ENCODE measurements around the gene NUDT17. TPM values are rescaled to one million over a fixed set of nuclear protein-coding genes. Genes with fewer than 3 reads are reported as not detected.

NUDT17 gene
- total and polyA plus RNA-seq, 9 of the 15 experiments (the other 6 are each of a cell fraction or from before 2014, with no cell fraction given), result 2.1 to 10.0 (median 6.1) TPM

DNA sequence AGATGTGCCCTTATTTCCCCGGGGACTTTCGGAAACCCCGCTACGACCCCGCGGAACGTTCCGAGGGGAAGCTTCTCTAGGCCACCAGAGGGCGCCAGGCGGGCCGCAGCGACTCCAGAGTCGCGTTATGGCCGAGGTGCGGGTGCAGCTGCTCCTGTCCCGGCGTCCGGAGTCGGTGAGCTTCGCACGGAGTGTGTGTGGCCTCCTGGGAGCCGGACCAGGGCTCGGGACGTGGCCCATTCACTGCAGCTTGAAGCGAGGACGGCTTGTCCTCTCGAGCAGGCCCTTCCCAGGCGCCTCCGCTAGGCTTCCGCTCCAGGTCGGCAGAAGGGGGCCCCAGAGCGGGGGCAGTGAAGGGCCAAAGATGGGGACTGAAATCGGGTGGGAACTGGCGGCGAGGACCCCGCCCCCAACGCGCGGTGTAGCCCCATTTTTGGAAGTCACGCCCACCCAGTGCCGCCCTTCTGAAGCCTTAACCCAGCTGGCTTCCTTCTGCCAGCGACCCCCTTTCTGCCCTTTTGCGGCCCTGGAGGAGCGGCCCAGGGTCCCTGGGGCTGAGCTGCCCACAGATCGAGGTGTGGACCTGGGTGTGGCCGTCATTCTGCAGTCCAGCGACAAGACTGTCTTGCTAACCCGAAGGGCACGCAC lies at the start of gene NUDT17 (continued):
- TF ChIP-seq THRA (IDR thresholded peaks at IDR 0.05) (no peak), CREB1 (IDR thresholded peaks at IDR 0.05) (peak; percentile 53; the same call in 1 of the 2 replicates), CREB1 (CRISPR knock-in tag; IDR thresholded peaks at IDR 0.05) (peak; percentile 51; the same call in 1 of the 2 replicates), JUN (IDR thresholded peaks at IDR 0.05; ENCODE audit: borderline replicate concordance, low read depth, low read length) (no peak), JUN (CRISPR knock-in tag; IDR thresholded peaks at IDR 0.05; ENCODE audit: borderline replicate concordance) (no peak), SMC3 (conservative IDR thresholded peaks at IDR 0.05; ENCODE audit: insufficient read depth, low read depth, low read length) (peak; percentile 64), ZNF224 (CRISPR knock-in tag; IDR thresholded peaks at IDR 0.05) (no peak), NR4A1 (CRISPR knock-in tag; IDR thresholded peaks at IDR 0.05) (no peak), NR4A1 (tag; IDR thresholded peaks at IDR 0.05) (no peak; the same call in 1 of the 2 replicates), ZNF354B (CRISPR knock-in tag; IDR thresholded peaks at IDR 0.05) (no peak), KDM1A (IDR thresholded peaks at IDR 0.05) (0 out of 4 replicates have a peak, but pooled peaks of 1 of the 2 experiments have one; percentile 3), ZNF639 (CRISPR knock-in tag; conservative IDR thresholded peaks at IDR 0.05 in 1 of 2, IDR thresholded peaks at IDR 0.05 in 1 of 2) (no peak), PHF20 (IDR thresholded peaks at IDR 0.05; ENCODE audit: partially characterized antibody) (peak; percentile 64), ZNF75A (CRISPR knock-in tag; IDR thresholded peaks at IDR 0.05) (no peak; the same call in 1 of the 2 replicates), NBN (IDR thresholded peaks at IDR 0.05; ENCODE audit: low read depth) (peak; percentile 73; the same call in 1 of the 2 replicates), IRF1 (CRISPR knock-in tag; IDR thresholded peaks at IDR 0.05; ENCODE audit: borderline replicate concordance) (no peak), EWSR1 (IDR thresholded peaks at IDR 0.05; ENCODE audit: borderline replicate concordance, low read depth, partially characterized antibody) (no peak), ZNF253 (CRISPR knock-in tag; conservative IDR thresholded peaks at IDR 0.05) (no peak), MAFK (IDR thresholded peaks at IDR 0.05; ENCODE audit: low read length) (no peak), NFYB (IDR thresholded peaks at IDR 0.05; ENCODE audit: extremely low read depth, insufficient read length) (no peak)
- TF ChIP-seq, protein P1, sequence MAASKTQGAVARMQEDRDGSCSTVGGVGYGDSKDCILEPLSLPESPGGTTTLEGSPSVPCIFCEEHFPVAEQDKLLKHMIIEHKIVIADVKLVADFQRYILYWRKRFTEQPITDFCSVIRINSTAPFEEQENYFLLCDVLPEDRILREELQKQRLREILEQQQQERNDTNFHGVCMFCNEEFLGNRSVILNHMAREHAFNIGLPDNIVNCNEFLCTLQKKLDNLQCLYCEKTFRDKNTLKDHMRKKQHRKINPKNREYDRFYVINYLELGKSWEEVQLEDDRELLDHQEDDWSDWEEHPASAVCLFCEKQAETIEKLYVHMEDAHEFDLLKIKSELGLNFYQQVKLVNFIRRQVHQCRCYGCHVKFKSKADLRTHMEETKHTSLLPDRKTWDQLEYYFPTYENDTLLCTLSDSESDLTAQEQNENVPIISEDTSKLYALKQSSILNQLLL (CRISPR knock-in tag; IDR thresholded peaks at IDR 0.05; ENCODE audit: borderline replicate concordance), result no peak
- TF ChIP-seq, protein P2, sequence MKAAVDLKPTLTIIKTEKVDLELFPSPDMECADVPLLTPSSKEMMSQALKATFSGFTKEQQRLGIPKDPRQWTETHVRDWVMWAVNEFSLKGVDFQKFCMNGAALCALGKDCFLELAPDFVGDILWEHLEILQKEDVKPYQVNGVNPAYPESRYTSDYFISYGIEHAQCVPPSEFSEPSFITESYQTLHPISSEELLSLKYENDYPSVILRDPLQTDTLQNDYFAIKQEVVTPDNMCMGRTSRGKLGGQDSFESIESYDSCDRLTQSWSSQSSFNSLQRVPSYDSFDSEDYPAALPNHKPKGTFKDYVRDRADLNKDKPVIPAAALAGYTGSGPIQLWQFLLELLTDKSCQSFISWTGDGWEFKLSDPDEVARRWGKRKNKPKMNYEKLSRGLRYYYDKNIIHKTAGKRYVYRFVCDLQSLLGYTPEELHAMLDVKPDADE (conservative IDR thresholded peaks at IDR 0.05; ENCODE audit: control insufficient read depth, low read depth, low read length), result no peak; the same call in 1 of the 2 replicates
